Measurements from ENCODE around the gene KDM1A. TPM values are rescaled to one million over a fixed set of nuclear protein-coding genes. Genes with fewer than 3 reads are reported as not detected.

The KDM1A gene
- total RNA-seq, 1 experiment from 2014 or later = 162 TPM

GRCh38 chr1:23108918-23109533 lies 89.8 kb downstream of the KDM1A start:
- intact Hi-C loops (cut with micrococcal nuclease) = loop anchor here (10.0 kb wide), 1 partner anchor 166 kb away; no protein-coding TSS in a partner anchor
- ChIA-PET POLR2A (no interaction called here), CTCF (interaction anchor here (1.0 to 1.4 kb wide), 2 partner anchors 10 to 76 kb away, joined by 3 to 6 read pairs; no protein-coding TSS in a partner anchor), RAD21 (ENCODE audit: low non-redundant PET in 1 of 2, low total read pairs in 2 of 2, uncharacterized antibody in 2 of 2, unreplicated experiment in 2 of 2) (no interaction called here)
- TF ChIP-seq TCF7L2 (IDR thresholded peaks at IDR 0.05; ENCODE audit: borderline replicate concordance, extremely low read depth, insufficient read depth, insufficient read length) (no peak), SRF (IDR thresholded peaks at IDR 0.05; ENCODE audit: low read depth) (peak; percentile 65), POLR2AphosphoS5 (IDR thresholded peaks at IDR 0.05; ENCODE audit: low read depth, low read length) (peak; percentile 25; the same call in 1 of the 2 replicates), CBX3 (IDR thresholded peaks at IDR 0.05; ENCODE audit: low read depth) (peak; percentile 80), SIN3A (IDR thresholded peaks at IDR 0.05; ENCODE audit: low read depth) (peak; percentile 37; the same call in 1 of the 2 replicates), ATF3 (IDR thresholded peaks at IDR 0.05) (no peak), MAX (IDR thresholded peaks at IDR 0.05) (peak; percentile 49; the same call in 1 of the 2 replicates), FOSL1 (IDR thresholded peaks at IDR 0.05; ENCODE audit: low read depth) (peak; percentile 89), CEBPB (IDR thresholded peaks at IDR 0.05; ENCODE audit: low read depth) (peak; percentile 68), SP1 (IDR thresholded peaks at IDR 0.05; ENCODE audit: low read depth) (peak; percentile 85), EZH2 (IDR thresholded peaks at IDR 0.05) (no peak), JUND (IDR thresholded peaks at IDR 0.05) (peak; percentile 87)
- Histone ChIP-seq H3K4me1 (ENCODE audit: control insufficient read depth in 1 of 2, insufficient read depth in 2 of 2, low read length in 2 of 2) (peaks cover 26 to 52% of the 10 kb centered on the region in 2 experiments), H3K9ac (ENCODE audit: low read length) (peak overlapping the region; percentile 32), H3K36me3 (ENCODE audit: control insufficient read depth in 1 of 2, insufficient read depth in 2 of 2, low read length in 2 of 2) (peaks cover 0 to 9% of the 10 kb centered on the region in 2 experiments; a peak in 2 of 4 replicates), H3K9me2 (ENCODE audit: insufficient read depth) (no peaks in the 10 kb centered on the region), H3K79me2 (ENCODE audit: insufficient read depth, low read length) (peaks cover 30% of the 10 kb centered on the region; the same call in 1 of the 2 replicates), H3K27me3 (ENCODE audit: insufficient read depth, low read length) (no peaks in the 10 kb centered on the region), H4K20me1 (ENCODE audit: insufficient read depth) (no peaks in the 10 kb centered on the region), H3K4me3 (replicated peaks in 1 of 2; ENCODE audit: low read depth in 1 of 2, low read length in 2 of 2) (0 out of 4 replicates have a peak overlapping the region, but pooled peaks of 1 of the 2 experiments have one; percentile 5), H3K27ac (ENCODE audit: low read depth, low read length) (peak overlapping the region; percentile 42; the same call in 1 of the 2 replicates), H3K4me2 (ENCODE audit: low read length) (peak overlapping the region; percentile 65), H2AFZ (ENCODE audit: low read depth, low read length, poor library complexity, severe bottlenecking) (no peak overlapping the region), H3K9me3 (ENCODE audit: control insufficient read depth in 1 of 2, insufficient read depth in 1 of 2, low read depth in 1 of 2, low read length in 2 of 2) (no peaks in the 10 kb centered on the region)
- DNase-seq (ENCODE audit: low read depth, low spot score) (peak; percentile 60), ATAC-seq (peak; percentile 71)
- no TSS peak for BruUV-seq (replicated peaks)
